Measurements from ENCODE around the gene GCN1.
A peak's percentile ranks its signal among the peaks of the same experiment; 100 is the strongest.

The GCN1 gene

DNA sequence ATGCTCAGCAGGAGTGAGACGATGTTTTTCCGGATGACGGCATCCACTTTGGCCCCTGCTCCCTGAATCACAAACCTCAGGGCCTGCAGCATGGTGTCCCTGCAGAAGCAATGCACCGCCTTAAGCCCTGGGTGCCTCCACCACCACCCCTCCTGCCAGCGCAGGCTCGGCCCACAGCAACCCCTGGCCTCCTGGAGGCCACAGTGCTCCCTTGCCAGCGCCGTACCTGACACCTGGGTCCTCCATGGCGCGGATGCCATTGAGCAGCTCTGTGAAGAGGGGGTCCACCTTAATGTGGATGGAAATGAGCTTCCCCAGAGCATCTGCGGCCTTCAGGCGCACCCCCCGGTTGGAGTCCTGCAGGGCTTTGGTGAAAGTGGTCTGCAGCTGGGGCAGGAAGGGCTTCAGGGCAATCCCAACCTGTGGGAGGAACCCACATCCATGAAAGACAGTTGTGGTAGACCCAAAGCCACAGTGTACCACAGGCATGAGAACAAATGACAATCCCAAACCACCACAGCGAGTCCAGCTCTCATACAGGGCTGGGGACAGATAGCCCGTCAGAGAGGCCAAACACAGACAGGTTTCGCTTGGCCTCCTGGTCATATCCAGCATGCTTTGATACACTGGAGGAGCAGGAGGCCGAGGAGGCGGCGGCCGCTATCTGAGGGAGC lies 60.1 kb downstream of the GCN1 start:
- Mint-ChIP-seq H3K9me3 (no peaks in the 10 kb centered on the region), H3K27me3 (no peaks in the 10 kb centered on the region), H3K36me3 (peaks cover 73% of the 10 kb centered on the region), H3K27ac (peak overlapping the region; percentile 80), H3K4me3 (no peak overlapping the region), H3K4me1 (peaks cover 37% of the 10 kb centered on the region)
- ATAC-seq = no peak

DNA sequence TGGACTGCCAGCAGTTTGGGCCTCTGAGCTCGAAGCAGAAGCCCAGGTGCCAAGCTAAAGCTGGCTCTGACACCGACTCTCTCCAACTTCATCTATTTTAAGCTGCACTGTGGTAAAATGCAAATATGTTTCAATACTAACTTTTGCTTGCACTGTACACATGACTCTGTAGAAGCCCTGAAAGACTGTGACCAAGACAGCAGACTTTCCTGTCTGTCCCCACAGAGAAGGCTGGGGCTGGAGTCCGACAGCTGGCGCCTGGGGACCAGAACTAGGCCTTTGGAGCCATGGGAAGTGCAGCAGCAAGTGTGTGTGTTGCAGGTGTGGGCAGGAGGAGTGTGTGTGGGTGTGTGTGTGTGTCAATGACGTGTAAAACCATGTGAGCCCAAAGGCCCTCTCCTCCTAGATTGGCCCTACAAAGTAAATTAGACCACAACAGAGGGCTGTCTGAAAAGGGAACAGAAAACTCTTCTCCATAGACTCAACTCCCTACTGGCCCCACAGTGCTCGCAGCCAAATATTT lies 61.6 kb downstream of the GCN1 start:
- H3K27me3 Mint-ChIP-seq = no peaks in the 10 kb centered on the region
- peaks cover 37% of the 10 kb centered on the region for H3K4me1 Mint-ChIP-seq
- H3K9me3 Mint-ChIP-seq = no peaks in the 10 kb centered on the region
- ATAC-seq = peak; percentile 98
- H3K4me3 Mint-ChIP-seq = peak overlapping the region; percentile 64
- H3K36me3 Mint-ChIP-seq = peaks cover 77% of the 10 kb centered on the region
- H3K27ac Mint-ChIP-seq = peak overlapping the region; percentile 80

DNA sequence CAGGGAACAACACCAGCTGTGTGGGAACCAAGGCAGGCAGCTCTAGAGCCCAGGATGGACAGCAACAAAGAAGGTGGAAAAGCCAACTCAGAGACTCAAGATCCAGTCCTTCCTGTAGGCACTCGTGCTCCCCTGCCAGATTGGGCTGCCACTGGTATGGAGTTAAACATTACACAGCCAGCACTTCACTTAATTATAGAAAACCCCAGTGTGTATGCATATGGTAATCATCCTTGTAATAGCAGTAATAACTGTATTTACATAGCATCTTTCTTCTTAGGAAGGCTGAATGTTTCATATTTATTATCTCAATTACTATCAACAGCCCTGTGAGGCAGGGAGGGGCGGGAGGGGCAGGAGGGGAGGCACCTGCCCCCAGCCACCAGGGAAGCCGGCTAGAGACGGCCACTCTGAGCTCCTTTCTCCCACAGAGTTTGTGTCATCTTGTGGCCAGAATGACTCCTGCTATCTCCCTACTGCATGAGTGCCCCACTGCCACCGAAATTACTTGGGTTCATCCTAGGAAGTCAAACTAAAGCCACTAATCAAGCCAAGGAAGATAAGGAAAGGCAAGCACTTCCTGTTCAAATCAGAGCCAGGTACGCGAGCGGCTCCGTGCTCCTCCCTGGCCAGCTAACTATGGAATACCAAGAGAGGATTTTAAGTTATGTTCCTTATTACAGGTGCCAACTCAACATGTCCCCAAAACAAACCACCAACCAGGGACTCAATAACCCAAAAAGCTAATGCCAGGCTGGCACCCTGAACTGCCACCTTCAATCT lies 62.3 kb downstream of the GCN1 start:
- H3K36me3 Mint-ChIP-seq = peaks cover 79% of the 10 kb centered on the region
- peak overlapping the region; percentile 64 for H3K4me3 Mint-ChIP-seq
- no peaks in the 10 kb centered on the region for H3K9me3 Mint-ChIP-seq
- ATAC-seq = no peak
- peak overlapping the region; percentile 80 for H3K27ac Mint-ChIP-seq
- H3K4me1 Mint-ChIP-seq = peaks cover 39% of the 10 kb centered on the region
- no peaks in the 10 kb centered on the region for H3K27me3 Mint-ChIP-seq

DNA sequence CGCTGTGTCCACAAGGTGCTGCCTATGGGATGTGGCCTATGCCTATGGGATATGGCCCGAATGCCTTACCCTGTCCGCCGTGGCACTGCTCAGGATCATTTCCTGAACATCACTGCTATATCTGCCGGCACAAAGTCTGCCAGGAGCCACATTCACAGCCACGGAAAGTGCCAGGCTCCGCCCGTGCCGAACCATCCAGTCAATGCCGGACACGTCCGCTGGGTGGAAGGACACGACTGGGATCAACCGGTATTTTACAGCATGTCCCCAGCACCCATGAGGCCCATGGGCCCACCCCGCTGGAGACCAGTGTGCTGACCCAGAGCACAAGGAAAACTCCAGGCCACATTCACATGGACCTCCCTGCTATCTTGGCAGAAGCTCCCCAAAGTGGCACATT lies 63.4 kb downstream of the GCN1 start:
- ATAC-seq = no peak
- H3K4me3 Mint-ChIP-seq = no peak overlapping the region
- peaks cover 75% of the 10 kb centered on the region for H3K36me3 Mint-ChIP-seq
- peak overlapping the region; percentile 80 for H3K27ac Mint-ChIP-seq
- H3K4me1 Mint-ChIP-seq = peaks cover 51% of the 10 kb centered on the region
- no peaks in the 10 kb centered on the region for H3K27me3 Mint-ChIP-seq
- no peaks in the 10 kb centered on the region for H3K9me3 Mint-ChIP-seq

DNA sequence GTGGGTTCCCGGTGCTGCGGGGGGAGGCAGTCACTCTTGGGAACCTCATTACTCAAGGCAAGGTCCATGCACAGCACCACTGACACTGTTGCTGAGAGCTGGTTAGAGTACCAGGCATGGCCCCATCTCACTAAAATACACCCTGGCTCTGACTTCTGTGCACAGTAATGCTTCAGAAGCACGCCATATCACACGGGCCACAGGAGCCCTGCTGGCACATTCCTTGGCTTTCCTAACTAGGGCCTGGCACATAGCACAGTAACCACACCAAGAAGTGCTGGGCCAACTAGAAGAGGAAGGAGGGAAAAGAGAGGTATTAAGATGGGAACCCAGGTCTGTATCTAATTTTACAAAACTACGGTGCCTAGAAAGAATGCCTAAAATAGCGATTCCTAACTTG lies 64.5 kb downstream of the GCN1 start:
- Mint-ChIP-seq H3K9me3 (no peaks in the 10 kb centered on the region), H3K36me3 (peaks cover 73% of the 10 kb centered on the region), H3K4me3 (no peak overlapping the region), H3K27ac (peak overlapping the region; percentile 67), H3K27me3 (no peaks in the 10 kb centered on the region), H3K4me1 (peaks cover 62% of the 10 kb centered on the region)
- no peak for ATAC-seq

DNA sequence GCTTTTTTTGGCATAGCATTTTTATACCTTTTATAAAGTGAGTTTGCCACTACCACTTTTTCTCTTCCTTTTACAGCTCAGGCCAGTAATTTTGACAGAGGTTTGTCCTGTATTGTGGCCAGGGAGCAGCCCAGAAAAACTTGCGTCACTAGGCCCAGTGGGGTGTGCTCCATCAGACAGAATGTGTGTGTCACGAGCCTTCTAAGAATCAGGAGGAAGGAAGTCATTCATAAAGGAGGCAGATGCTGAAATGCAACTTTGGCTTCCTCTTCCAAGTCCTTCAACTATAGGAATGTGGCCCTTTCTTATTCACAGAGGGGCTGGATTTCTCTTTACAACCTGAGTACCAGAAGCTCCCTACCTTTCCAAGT lies 67.9 kb downstream of the GCN1 start:
- Mint-ChIP-seq H3K36me3 (peaks cover 46% of the 10 kb centered on the region), H3K9me3 (no peaks in the 10 kb centered on the region), H3K27ac (peak overlapping the region; percentile 26), H3K27me3 (no peaks in the 10 kb centered on the region), H3K4me1 (peaks cover 59% of the 10 kb centered on the region), H3K4me3 (no peak overlapping the region)
- ATAC-seq = no peak

DNA sequence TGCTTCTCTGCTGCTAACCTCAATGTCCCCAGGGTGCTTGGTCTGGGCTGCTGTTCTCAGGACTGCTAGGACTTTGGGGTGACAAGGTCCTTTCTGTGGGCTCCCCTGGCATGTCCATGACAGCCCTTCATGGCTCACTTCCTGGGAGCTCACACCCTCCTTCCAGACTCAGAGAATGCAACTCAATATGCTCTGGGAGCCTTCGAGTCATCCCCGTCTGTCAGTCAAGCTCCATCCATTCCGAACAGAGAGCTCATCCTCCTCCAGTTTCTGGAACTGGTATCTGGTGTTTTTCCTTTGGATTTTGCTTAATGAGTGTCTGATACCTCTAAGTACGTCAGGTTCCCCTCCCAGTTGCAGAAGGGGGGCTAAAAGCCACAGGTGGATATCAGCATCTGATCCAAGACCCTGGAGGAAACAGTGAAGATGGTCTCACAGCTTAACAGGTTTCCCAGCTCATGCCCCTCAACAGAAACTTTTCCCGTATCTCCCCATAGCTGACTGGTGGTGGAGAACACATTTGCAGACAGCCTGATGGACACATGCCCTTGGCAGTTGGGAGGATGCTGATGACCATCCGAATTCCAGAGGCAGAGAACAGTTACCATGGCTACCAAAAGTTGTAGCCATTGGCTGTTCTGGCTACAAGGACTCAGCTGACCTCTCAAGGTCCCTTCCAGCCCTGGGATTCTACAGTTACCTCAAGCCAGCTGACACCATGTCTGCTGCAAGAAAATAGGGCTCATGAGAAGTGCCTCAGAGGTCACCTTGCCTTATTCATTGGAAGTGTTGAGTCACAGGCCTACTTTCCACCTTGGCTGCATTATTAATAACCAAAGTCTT lies 68.5 kb downstream of the GCN1 start:
- peak overlapping the region; percentile 26 for H3K27ac Mint-ChIP-seq
- H3K4me3 Mint-ChIP-seq = no peak overlapping the region
- no peaks in the 10 kb centered on the region for H3K9me3 Mint-ChIP-seq
- no peaks in the 10 kb centered on the region for H3K27me3 Mint-ChIP-seq
- no peak for ATAC-seq
- H3K36me3 Mint-ChIP-seq = peaks cover 40% of the 10 kb centered on the region
- H3K4me1 Mint-ChIP-seq = peaks cover 59% of the 10 kb centered on the region

DNA sequence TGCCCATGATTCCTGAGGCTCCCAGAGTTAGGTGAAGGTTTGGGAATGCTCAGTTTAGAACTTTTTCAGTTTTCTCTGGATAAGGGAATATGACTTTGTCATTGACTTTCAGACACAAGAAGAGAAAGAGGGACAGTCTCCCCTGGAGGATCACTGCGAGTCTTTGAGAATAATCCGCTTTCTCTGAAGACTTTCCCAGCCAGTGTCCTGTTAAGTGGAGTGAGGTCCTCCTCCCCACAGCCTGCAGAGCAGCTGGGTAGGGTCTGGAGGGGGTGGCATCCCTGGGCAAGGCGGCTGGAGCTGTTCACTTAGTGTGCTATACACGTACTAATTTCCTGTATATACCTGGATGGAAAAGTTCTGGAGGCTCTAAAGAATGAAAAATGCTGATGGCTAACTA lies 69.5 kb downstream of the GCN1 start:
- Mint-ChIP-seq H3K36me3 (peaks cover 33% of the 10 kb centered on the region), H3K27ac (peak overlapping the region; percentile 27), H3K4me1 (peaks cover 69% of the 10 kb centered on the region), H3K27me3 (no peaks in the 10 kb centered on the region), H3K4me3 (no peak overlapping the region), H3K9me3 (no peaks in the 10 kb centered on the region)
- no peak for ATAC-seq

DNA sequence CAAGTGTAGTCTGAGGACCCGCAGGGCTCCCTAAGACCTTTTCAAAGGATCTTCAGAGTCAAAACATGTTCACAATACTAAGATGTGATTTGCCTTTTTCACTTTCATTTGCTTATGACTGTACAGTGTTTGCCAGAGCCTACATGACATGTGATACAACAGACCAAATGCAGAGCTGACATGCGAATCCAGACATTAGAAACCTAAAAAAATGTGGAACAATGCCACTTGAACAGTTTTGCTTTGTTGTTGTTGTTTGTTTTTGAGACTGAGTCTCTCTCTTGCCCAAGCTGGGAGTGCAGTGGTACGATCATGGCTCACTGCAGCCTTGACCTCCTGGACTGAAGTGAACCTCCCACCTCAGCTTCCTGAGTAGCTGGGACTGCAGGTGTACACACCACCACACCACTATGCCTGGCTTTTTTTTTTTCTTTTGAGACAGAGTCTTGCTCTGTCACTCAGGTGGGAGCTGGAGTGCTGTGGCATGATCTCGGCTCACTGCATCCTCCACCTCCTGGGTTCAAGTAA lies 72.7 kb downstream of the GCN1 start:
- Mint-ChIP-seq H3K27me3 (no peaks in the 10 kb centered on the region), H3K4me1 (peaks cover 90% of the 10 kb centered on the region), H3K9me3 (no peaks in the 10 kb centered on the region), H3K36me3 (peaks cover 8% of the 10 kb centered on the region), H3K27ac (peak overlapping the region; percentile 46), H3K4me3 (peak overlapping the region; percentile 24)
- ATAC-seq = peak; percentile 66

DNA sequence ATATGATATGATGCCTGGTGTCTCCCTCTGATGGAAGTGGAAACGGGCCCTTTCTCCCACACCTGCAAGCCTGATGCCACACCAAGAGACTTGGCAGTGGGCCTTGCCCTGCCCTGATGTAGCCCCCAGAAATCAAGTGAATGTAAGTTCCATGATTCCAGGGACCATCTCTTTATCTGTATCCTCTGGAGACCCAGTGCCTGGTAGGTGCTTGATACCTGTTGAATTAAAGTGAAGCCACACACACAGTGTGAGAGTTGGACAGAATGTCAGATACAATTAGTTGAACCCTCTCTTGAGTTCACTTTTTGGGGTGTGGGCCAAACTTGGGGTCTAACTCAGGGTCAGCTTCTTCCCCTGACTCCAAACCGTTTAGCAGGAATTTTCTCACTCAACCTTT lies 73.2 kb downstream of the GCN1 start:
- H3K9me3 Mint-ChIP-seq = no peaks in the 10 kb centered on the region
- no peak for ATAC-seq
- H3K27ac Mint-ChIP-seq = peak overlapping the region; percentile 46
- no peak overlapping the region for H3K4me3 Mint-ChIP-seq
- H3K27me3 Mint-ChIP-seq = no peaks in the 10 kb centered on the region
- H3K4me1 Mint-ChIP-seq = peaks cover 85% of the 10 kb centered on the region
- H3K36me3 Mint-ChIP-seq = peaks cover 6% of the 10 kb centered on the region

DNA sequence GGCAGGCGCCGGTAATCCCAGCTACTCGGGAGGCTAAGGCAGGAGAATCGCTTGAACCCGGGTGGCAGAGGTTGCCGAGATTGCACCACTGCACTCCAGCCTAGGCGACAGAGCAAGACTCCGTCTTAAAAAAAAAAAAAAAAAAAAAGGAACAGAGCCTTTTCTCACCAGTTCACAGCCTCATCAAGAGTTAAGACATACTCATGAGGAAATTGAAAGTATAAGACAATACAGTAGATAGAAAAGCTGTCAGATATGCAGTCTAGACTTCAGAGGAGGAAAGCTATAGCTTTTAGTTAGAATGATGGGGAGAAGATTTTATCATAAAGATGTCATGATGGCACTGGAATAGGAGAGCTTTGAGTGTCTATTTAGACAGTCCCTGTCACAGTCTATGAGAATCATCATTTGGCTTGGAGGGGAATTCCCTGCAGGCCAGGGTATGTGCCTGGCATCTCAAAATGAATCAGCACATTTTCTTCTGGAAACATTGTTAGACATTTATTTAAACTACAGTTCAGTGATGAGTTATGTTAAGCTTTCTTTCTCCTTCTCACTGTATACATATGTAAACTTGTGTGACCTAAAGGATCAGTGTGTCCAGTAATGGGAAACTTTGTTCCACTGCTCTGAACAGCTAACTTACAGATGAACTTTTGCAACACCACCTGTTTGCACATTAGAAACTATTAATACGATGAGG lies 75.1 kb downstream of the GCN1 start:
- peak overlapping the region; percentile 92 for H3K4me3 Mint-ChIP-seq
- no peaks in the 10 kb centered on the region for H3K9me3 Mint-ChIP-seq
- ATAC-seq = peak; percentile 43
- H3K27me3 Mint-ChIP-seq = no peaks in the 10 kb centered on the region
- H3K36me3 Mint-ChIP-seq = peaks cover 15% of the 10 kb centered on the region
- peak overlapping the region; percentile 46 for H3K27ac Mint-ChIP-seq
- peaks cover 85% of the 10 kb centered on the region for H3K4me1 Mint-ChIP-seq

DNA sequence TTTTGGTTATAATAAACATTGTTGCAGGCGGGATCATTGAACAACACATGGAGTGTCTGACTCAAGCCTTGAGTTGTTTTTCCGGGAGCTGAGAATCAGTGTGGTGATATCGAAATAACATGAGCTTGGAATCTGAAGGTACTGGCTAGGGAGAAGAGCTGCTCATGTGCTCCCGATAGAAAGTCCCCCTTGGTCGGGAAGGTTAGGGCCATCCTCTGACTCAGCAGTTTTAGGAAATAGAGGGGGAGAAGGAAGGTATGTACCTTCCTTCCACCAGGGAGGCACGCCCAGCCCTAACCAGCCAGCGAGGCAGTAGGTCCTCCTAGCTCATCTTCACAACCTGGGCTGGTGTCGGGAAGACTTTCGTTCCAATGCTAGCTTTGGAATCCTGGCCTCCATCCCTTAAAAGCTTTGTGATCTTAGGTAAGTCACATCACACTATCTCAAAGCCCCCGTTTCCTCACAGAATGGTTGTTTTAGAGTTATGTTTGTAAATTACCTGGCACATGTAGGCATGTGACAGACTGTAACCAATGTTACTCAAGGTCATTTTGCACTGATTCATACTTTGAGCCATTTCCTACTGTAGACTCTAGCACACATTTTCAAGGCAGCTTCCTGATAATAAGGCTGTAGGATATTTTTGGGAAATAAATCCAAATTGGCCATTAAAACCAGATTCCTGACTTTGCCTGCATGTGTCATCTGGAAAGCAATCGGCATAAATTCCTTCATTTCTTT lies 76.0 kb downstream of the GCN1 start:
- Mint-ChIP-seq H3K27me3 (no peaks in the 10 kb centered on the region), H3K9me3 (no peaks in the 10 kb centered on the region), H3K4me3 (peak overlapping the region; percentile 92), H3K4me1 (peaks cover 76% of the 10 kb centered on the region), H3K36me3 (peaks cover 20% of the 10 kb centered on the region), H3K27ac (peak overlapping the region; percentile 46)
- no peak for ATAC-seq

DNA sequence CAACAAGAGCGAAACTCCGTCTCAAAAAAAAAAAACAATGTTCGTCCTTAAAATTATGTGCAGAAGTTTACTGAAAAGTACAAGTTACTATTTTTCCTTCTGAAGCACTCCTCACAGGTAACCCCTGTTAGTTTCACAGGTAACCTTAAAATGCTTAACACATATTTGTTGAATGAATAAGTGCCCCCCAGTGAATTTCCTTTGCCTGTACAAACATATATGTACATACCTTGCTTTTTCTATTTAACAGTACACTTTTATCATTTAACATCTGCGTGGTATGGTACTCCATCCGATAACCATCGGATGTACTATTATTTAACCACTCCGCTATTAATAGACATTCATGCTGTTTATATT lies 76.6 kb downstream of the GCN1 start:
- Mint-ChIP-seq H3K4me1 (peaks cover 76% of the 10 kb centered on the region), H3K36me3 (peaks cover 26% of the 10 kb centered on the region), H3K27ac (peak overlapping the region; percentile 46), H3K4me3 (peak overlapping the region; percentile 92), H3K27me3 (no peaks in the 10 kb centered on the region), H3K9me3 (no peaks in the 10 kb centered on the region)
- no peak for ATAC-seq

All from stimulated activated memory B cell treated with anti-CD40 and anti-IgM and Interleukin-4, amounts not matched to agents 10 μg/mL and 1 μg/mL and 100 μg/mL, for 72 hours (primary cell).